CD14-positive monocyte (primary cell): ENCODE results near the gene MAPRE2. TPM values are rescaled to one million over a fixed set of nuclear protein-coding genes. Genes with fewer than 3 reads are reported as not detected.

ENCODE experiments used
- DNase-seq, 3 donors: peaks; one replicate each; pipeline ENCODE4 v3.0.0-alpha.2; 2011 to 2022
- H2AFZ ChIP-seq: 2 replicates; pipeline ENCODE4 v1.6.0; 2012; ENCODE audit warnings: mild to moderate bottlenecking, low read depth, low read length, inconsistent platforms; ENCODE audit not compliant: insufficient read depth, poor library complexity, severe bottlenecking
- H3K27ac ChIP-seq, 2 donors: 1 replicate in 1 of 2; 2 replicates in 1 of 2; pipeline ENCODE4 v1.5.1; 2012 to 2013; ENCODE audit warnings: low read length in 2 of 2, control low read depth in 1 of 2, inconsistent platforms in 1 of 2, low read depth in 1 of 2, mild to moderate bottlenecking in 1 of 2
- H3K27me3 ChIP-seq, 2 donors: one replicate each; pipeline versions ENCODE4 v1.6.0 to v1.6.1; 2011 to 2013; ENCODE audit warnings: low read length in 2 of 2; ENCODE audit not compliant: control insufficient read depth in 2 of 2, insufficient read depth in 2 of 2
- H3K36me3 ChIP-seq, 2 donors: replicated peaks in 1 of 2; 1 replicate in 1 of 2; 2 replicates in 1 of 2; pipeline versions ENCODE4 v1.5.1 to v1.6.1; 2012 to 2013; ENCODE audit warnings: low read length in 2 of 2, control low read depth in 1 of 2, inconsistent platforms in 1 of 2, mild to moderate bottlenecking in 1 of 2; ENCODE audit not compliant: insufficient read depth in 2 of 2, control insufficient read depth in 1 of 2
- H3K4me1 ChIP-seq, 2 donors: 1 replicate in 1 of 2; 2 replicates in 1 of 2; pipeline versions ENCODE4 v1.5.1 to v1.6.1; 2012 to 2013; ENCODE audit warnings: low read length in 2 of 2, control low read depth in 1 of 2, inconsistent platforms in 1 of 2, mild to moderate bottlenecking in 1 of 2, moderate library complexity in 1 of 2; ENCODE audit not compliant: insufficient read depth in 2 of 2, control insufficient read depth in 1 of 2
- H3K4me2 ChIP-seq: replicated peaks from 2 replicates; pipeline ENCODE3; 2012; ENCODE audit warnings: low read length, moderate library complexity, mild to moderate bottlenecking; ENCODE audit not compliant: poor library complexity, severe bottlenecking; ENCODE audit errors: extremely low read depth
- H3K4me3 ChIP-seq, 3 experiments: fragments of 200-600 bp in 1 of 3; sonication (generic) in 1 of 3; replicated peaks in 1 of 3; 1 replicate in 2 of 3; 2 replicates in 1 of 3; pipeline ENCODE4 v1.5.1; 2011 to 2013; ENCODE audit warnings: low read length in 3 of 3, mild to moderate bottlenecking in 3 of 3, control low read depth in 2 of 3, low read depth in 2 of 3, inconsistent platforms in 1 of 3, moderate library complexity in 1 of 3
- H3K79me2 ChIP-seq: 2 replicates; pipeline ENCODE4 v1.6.0; 2012; ENCODE audit warnings: mild to moderate bottlenecking, control low read depth, inconsistent platforms, low read length, moderate library complexity; ENCODE audit not compliant: insufficient read depth
- H3K9ac ChIP-seq: 2 replicates; pipeline ENCODE4 v1.6.0; 2017; ENCODE audit warnings: low read length, mild to moderate bottlenecking; ENCODE audit not compliant: insufficient read depth, poor library complexity, severe bottlenecking
- H3K9me3 ChIP-seq, 2 donors: replicated peaks in 1 of 2; 1 replicate in 1 of 2; 2 replicates in 1 of 2; pipeline versions ENCODE4 v1.5.1 to v1.6.1; 2012 to 2013; ENCODE audit warnings: low read length in 2 of 2, control low read depth in 1 of 2; ENCODE audit not compliant: control insufficient read depth in 1 of 2, insufficient read depth in 1 of 2
- H4K20me1 ChIP-seq: 2 replicates; pipeline ENCODE4 v1.6.0; 2012; ENCODE audit warnings: mild to moderate bottlenecking, low read length, control low read depth, moderate library complexity; ENCODE audit not compliant: insufficient read depth
- H3K27ac Mint-ChIP-seq, 7 donors: one replicate each; pipeline ENCODE4 v1.8.0; 2020; ENCODE audit warnings: mild to moderate bottlenecking in 7 of 7, mixed read lengths in 7 of 7, moderate library complexity in 6 of 7, inconsistent platforms in 2 of 7
- H3K27me3 Mint-ChIP-seq, 3 donors: one replicate each; pipeline ENCODE4 v1.8.0; 2021 to 2022; ENCODE audit warnings: low read depth in 3 of 3, mild to moderate bottlenecking in 3 of 3, mixed read lengths in 3 of 3, moderate library complexity in 3 of 3, inconsistent platforms in 1 of 3
- H3K36me3 Mint-ChIP-seq, 2 donors: one replicate each; pipeline ENCODE4 v1.8.0; 2020; ENCODE audit warnings: mixed read lengths in 2 of 2, inconsistent platforms in 1 of 2, mild to moderate bottlenecking in 1 of 2
- H3K4me1 Mint-ChIP-seq: one replicate; pipeline ENCODE4 v1.8.0; 2020; ENCODE audit warnings: mild to moderate bottlenecking, mixed read lengths
- H3K4me3 Mint-ChIP-seq, 2 donors: one replicate each; pipeline ENCODE4 v1.8.0; 2020; ENCODE audit warnings: mild to moderate bottlenecking in 2 of 2, mixed read lengths in 2 of 2, moderate library complexity in 1 of 2
- H3K9me3 Mint-ChIP-seq, 7 donors: one replicate each; pipeline ENCODE4 v1.8.0; 2020 to 2022; ENCODE audit warnings: mixed read lengths in 7 of 7, mild to moderate bottlenecking in 6 of 7, moderate library complexity in 6 of 7, inconsistent platforms in 2 of 7
- WGBS: methylation state at CpG from one replicate; pipeline ENCODE4 v1.1.5; 2013; ENCODE audit warnings: missing lambda C conversion rate; ENCODE audit not compliant: insufficient coverage; 5-methylcytosine and 5-hydroxymethylcytosine counted together
- intact Hi-C, 2 donors: fragments of 100-400 bp; cut with micrococcal nuclease; formaldehyde crosslinking; loops; one replicate each; pipeline versions ENCODE4 v1.15.0 to v1.15.1; 2023
- polyA plus RNA-seq, 3 donors: library from polyadenylated mRNA; depleted of rRNA in 1 of 3; unstranded in 2 of 3; stranded (reverse) in 1 of 3; fragments of 300-500 nt in 2 of 3; fragments of >200 nt in 1 of 3; fragmentation: Illumina TruSeq in 2 of 3; gene quantifications; 1 replicate in 2 of 3; 2 replicates in 1 of 3; pipeline ENCODE4 v1.2.3, GENCODE V29; 2012 to 2021
- TF ChIP-seq, protein P1 (sequence below): fragments of 200-600 bp; IDR thresholded peaks from one replicate; pipeline ENCODE4 v1.8.0; 2022; ENCODE audit warnings: antibody characterized with exemption, mild to moderate bottlenecking

Gene MAPRE2
- polyA plus RNA-seq, 3 donors, result 22.0 to 48.1 (median 37.1) TPM

GRCh38 chr18:35138773-35139172 is 97.6 kb downstream of the MAPRE2 start:
- no peak overlapping the region for H3K4me3 Mint-ChIP-seq
- no peak overlapping the region for H3K4me2 ChIP-seq
- peaks cover 60 to 63% of the 10 kb centered on the region in 2 donors for H3K36me3 Mint-ChIP-seq
- H3K4me3 ChIP-seq, result no peak overlapping the region
- H3K27me3 ChIP-seq, result no peaks in the 10 kb centered on the region
- TF ChIP-seq, protein P1, sequence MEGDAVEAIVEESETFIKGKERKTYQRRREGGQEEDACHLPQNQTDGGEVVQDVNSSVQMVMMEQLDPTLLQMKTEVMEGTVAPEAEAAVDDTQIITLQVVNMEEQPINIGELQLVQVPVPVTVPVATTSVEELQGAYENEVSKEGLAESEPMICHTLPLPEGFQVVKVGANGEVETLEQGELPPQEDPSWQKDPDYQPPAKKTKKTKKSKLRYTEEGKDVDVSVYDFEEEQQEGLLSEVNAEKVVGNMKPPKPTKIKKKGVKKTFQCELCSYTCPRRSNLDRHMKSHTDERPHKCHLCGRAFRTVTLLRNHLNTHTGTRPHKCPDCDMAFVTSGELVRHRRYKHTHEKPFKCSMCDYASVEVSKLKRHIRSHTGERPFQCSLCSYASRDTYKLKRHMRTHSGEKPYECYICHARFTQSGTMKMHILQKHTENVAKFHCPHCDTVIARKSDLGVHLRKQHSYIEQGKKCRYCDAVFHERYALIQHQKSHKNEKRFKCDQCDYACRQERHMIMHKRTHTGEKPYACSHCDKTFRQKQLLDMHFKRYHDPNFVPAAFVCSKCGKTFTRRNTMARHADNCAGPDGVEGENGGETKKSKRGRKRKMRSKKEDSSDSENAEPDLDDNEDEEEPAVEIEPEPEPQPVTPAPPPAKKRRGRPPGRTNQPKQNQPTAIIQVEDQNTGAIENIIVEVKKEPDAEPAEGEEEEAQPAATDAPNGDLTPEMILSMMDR, result no peak
- H3K79me2 ChIP-seq, result no peaks in the 10 kb centered on the region
- peak overlapping the region in 1 of 7 donors; percentile 77 for H3K27ac Mint-ChIP-seq
- no peak overlapping the region for H3K9ac ChIP-seq
- H3K27me3 Mint-ChIP-seq, result no peaks in the 10 kb centered on the region
- no peak overlapping the region for H3K27ac ChIP-seq
- no peak overlapping the region for H2AFZ ChIP-seq
- H3K36me3 ChIP-seq, result peaks cover 29 to 78% of the 10 kb centered on the region in 2 donors
- H3K9me3 ChIP-seq, result no peaks in the 10 kb centered on the region
- DNase-seq, result no peak
- H4K20me1 ChIP-seq, result no peaks in the 10 kb centered on the region
- H3K9me3 Mint-ChIP-seq, result no peaks in the 10 kb centered on the region
- WGBS, result 96% methylated on average over 4 of the region's 6 CpGs
- peaks cover 11% of the 10 kb centered on the region for H3K4me1 Mint-ChIP-seq
- intact Hi-C loops, result no loop called here
- H3K4me1 ChIP-seq, result peaks cover 3 to 4% of the 10 kb centered on the region in 2 donors

DNA sequence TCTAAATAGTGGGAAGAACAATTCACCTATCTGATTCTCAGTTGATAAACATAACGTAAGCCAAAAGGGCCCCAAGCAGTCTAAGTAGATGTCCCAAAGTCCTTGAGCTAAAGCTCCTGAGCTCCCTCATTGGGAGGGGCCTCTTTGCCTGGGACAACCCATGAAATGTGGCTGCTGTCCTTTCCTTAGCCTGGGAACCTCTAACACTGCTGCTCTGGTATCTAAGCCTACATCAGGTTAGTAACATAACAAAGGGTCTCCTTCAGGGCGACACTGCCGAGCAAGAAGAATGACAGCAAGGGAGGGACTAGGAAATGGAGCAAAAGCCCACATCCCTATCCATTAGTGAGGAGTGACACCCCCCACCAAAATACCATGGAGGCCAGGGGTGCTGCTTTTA is 98.3 kb downstream of the MAPRE2 start:
- Mint-ChIP-seq H3K4me3 (no peak overlapping the region), H3K36me3 (peaks cover 57% of the 10 kb centered on the region in 2 donors), H3K9me3 (no peaks in the 10 kb centered on the region), H3K27ac (no peak overlapping the region), H3K27me3 (no peaks in the 10 kb centered on the region), H3K4me1 (peaks cover 11% of the 10 kb centered on the region)
- intact Hi-C loops, result no loop called here
- Histone ChIP-seq H3K27ac (no peak overlapping the region), H3K9ac (no peak overlapping the region), H2AFZ (no peak overlapping the region), H3K4me1 (peaks cover 3 to 4% of the 10 kb centered on the region in 2 donors), H3K36me3 (peaks cover 24 to 70% of the 10 kb centered on the region in 2 donors), H4K20me1 (no peaks in the 10 kb centered on the region), H3K4me3 (no peak overlapping the region), H3K27me3 (no peaks in the 10 kb centered on the region), H3K79me2 (no peaks in the 10 kb centered on the region), H3K9me3 (no peaks in the 10 kb centered on the region), H3K4me2 (no peak overlapping the region)
- no peak for DNase-seq
- TF ChIP-seq, protein P1, result no peak
- 100% methylated on average over 1 of the region's 3 CpGs for WGBS
